ENCODE data around the gene PCNX1.
A peak's percentile ranks its signal among the peaks of the same experiment; 100 is the strongest.
"Not testable (repeated sequence)": the region's sequence is repeated elsewhere in the genome, so short reads cannot be mapped to it uniquely, and the experiment has no call there.

The PCNX1 gene

DNA sequence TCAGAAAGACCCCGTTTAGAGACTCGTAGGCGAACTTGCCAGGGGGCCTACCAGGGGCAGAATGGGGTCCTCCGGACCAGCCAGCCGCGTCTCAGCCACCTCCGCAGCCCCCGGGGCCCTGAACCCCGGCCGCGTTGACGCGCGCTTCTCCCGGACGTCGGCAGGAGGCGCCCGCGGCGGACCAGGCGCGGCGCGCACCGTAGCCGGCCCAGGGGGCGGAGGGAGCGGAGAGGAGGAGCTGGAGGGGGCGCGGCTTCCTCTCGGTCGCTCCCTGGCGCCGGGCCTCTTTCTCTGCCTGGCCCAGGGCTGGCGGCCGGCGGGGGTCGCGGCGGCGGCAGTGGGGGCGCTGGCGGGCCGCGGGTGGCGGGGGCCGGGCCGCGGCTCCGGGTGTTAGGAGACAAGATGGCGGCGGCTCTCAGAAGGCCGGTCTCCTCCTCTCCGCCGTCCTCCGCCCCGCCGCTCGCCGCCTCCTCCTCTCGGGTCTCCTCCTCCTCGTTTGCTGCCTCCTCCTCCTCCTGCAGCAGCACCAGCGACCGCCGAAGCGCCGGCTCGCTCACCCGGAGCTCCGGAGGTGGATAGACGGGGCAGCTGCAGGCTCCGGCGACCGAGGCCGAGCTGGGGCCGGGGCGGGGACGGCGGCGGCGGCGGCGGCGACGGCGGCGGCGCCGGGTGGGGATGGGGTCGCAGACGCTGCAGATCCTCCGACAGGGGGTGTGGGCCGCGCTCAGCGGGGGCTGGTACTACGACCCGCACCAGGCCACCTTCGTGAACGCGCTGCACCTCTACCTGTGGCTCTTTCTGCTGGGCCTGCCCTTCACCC, at the start of gene PCNX1:
Gene PCNX1, plus strand, starts transcription at position 284 of the 820 bp plus-strand sequence. Its CDS starts 392 bp downstream, at position 676.
- peak within 1 kb of the TSS; percentile 68; the same call in 1 of the 2 replicates for H3K27ac ChIP-seq
- no peaks in the 10 kb centered on the region for H3K36me3 ChIP-seq (ENCODE audit: insufficient read depth, low read length)
- peak within 1 kb of the TSS; percentile 91 for H3K9ac ChIP-seq (ENCODE audit: insufficient read length)
- DNase-seq (ENCODE audit: low read depth, low spot score) = no peak
- no peaks in the 10 kb centered on the region for H3K9me3 ChIP-seq (ENCODE audit: low read depth, low read length)
- TF ChIP-seq POLR2AphosphoS5 (IDR thresholded peaks at IDR 0.05; ENCODE audit: borderline replicate concordance, low read depth, low read length) (peak; percentile 13; the same call in 1 of the 2 replicates), EZH2 (IDR thresholded peaks at IDR 0.05) (no peak)
- H3K4me3 ChIP-seq = peak within 1 kb of the TSS; percentile 98

GRCh38 chr14:70857496-70857890, 49.8 kb upstream of the PCNX1 start:
- Histone ChIP-seq H3K27ac (0 out of 2 replicates have a peak overlapping the region, but pooled peaks have one; percentile 17), H3K4me3 (no peak overlapping the region), H3K9ac (ENCODE audit: insufficient read length) (no peak overlapping the region), H3K9me3 (ENCODE audit: low read depth, low read length) (no peaks in the 10 kb centered on the region), H3K36me3 (ENCODE audit: insufficient read depth, low read length) (no peaks in the 10 kb centered on the region)
- TF ChIP-seq FOXP2 (optimal IDR thresholded peaks at IDR 0.05; ENCODE audit: control extremely low read depth, extremely low read length, insufficient read depth) (no peak), POLR2AphosphoS5 (IDR thresholded peaks at IDR 0.05; ENCODE audit: borderline replicate concordance, low read depth, low read length) (no peak), EZH2 (IDR thresholded peaks at IDR 0.05) (no peak)
- no peak for DNase-seq (ENCODE audit: low read depth, low spot score)

- no peak overlapping the region for H3K9ac ChIP-seq (ENCODE audit: insufficient read length)
- peak overlapping the region; percentile 99 for H3K27ac ChIP-seq
These were observed 48.6 kb upstream of the PCNX1 start for GRCh38 chr14:70858641-70859040.

GRCh38 chr14:70866992-70867391, 40.3 kb upstream of the PCNX1 start:
- H3K9ac ChIP-seq (ENCODE audit: insufficient read length); H3K27ac ChIP-seq; H3K36me3 ChIP-seq (ENCODE audit: insufficient read depth, low read length); H3K9me3 ChIP-seq (ENCODE audit: low read depth, low read length); H3K4me3 ChIP-seq; DNase-seq (ENCODE audit: low read depth, low spot score): not testable (repeated sequence)

More at GRCh38 chr14:70858641-70859040, 48.6 kb upstream of the PCNX1 start:
- TF ChIP-seq POLR2AphosphoS5 (IDR thresholded peaks at IDR 0.05; ENCODE audit: borderline replicate concordance, low read depth, low read length) (no peak), EZH2 (IDR thresholded peaks at IDR 0.05) (no peak), FOXP2 (optimal IDR thresholded peaks at IDR 0.05; ENCODE audit: control extremely low read depth, extremely low read length, insufficient read depth) (no peak)
- Histone ChIP-seq H3K36me3 (ENCODE audit: insufficient read depth, low read length) (no peaks in the 10 kb centered on the region), H3K9me3 (ENCODE audit: low read depth, low read length) (no peaks in the 10 kb centered on the region), H3K4me3 (no peak overlapping the region)
- no peak for DNase-seq (ENCODE audit: low read depth, low spot score)

- TF ChIP-seq EZH2 (IDR thresholded peaks at IDR 0.05) = no peak
- TF ChIP-seq POLR2AphosphoS5 (IDR thresholded peaks at IDR 0.05; ENCODE audit: borderline replicate concordance, low read depth, low read length) = no peak
- no peak for TF ChIP-seq FOXP2 (optimal IDR thresholded peaks at IDR 0.05; ENCODE audit: control extremely low read depth, extremely low read length, insufficient read depth)
- Histone ChIP-seq H3K4me3 (no peak overlapping the region), H3K27ac (no peak overlapping the region), H3K9ac (ENCODE audit: insufficient read length) (no peak overlapping the region), H3K36me3 (ENCODE audit: insufficient read depth, low read length) (no peaks in the 10 kb centered on the region), H3K9me3 (ENCODE audit: low read depth, low read length) (peaks cover 7% of the 10 kb centered on the region; the same call in 1 of the 2 replicates)
- DNase-seq (ENCODE audit: low read depth, low spot score) = no peak
These were observed 36.3 kb upstream of the PCNX1 start for GRCh38 chr14:70871001-70871400.

DNA sequence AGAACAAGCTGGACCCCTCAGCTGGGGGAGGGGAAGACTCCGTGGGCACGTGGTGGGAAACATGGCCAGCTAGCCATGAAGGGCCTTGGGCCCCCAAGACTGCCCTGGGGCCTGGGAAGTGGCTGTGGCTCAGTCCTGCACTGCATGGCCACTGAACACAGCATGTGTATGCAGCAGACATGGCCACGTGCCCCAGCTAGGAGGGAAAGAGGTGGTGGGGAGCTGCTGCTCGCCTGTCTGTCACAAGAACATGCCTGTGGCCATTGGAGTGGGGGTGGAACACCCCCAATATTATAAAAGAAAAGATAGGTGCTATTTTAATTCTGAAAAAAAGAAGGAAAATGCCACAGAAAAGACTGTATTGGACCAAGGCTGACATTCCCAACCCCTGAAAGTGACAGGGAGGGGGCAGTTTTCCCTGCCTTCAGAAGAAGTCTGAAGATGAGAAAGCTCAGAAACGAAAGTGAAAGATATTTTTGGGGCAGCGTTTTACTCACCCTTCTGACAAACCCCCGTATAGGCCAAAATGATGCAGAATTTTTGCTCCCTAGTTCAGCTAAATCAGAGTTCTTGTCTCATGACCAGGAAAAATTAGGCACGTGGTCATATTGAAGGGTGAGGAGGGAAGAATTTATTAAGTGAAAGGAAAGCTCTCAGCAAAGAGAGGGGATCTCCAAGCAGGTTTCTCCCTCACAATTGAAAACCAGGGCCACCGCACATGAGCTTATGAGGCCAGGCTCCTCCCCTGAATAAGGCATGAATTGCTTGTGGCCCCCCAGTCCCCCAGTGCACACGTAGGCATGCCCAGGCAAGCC, 35.2 kb upstream of the PCNX1 start:
- no peak overlapping the region for H3K27ac ChIP-seq
- no peak overlapping the region for H3K9ac ChIP-seq (ENCODE audit: insufficient read length)

GRCh38 chr14:70872678-70873020, 34.6 kb upstream of the PCNX1 start:
- H3K4me3 ChIP-seq = no peak overlapping the region
- no peak overlapping the region for H3K27ac ChIP-seq
- H3K9ac ChIP-seq (ENCODE audit: insufficient read length) = no peak overlapping the region
- H3K9me3 ChIP-seq (ENCODE audit: low read depth, low read length) = peaks cover 4% of the 10 kb centered on the region; the same call in 1 of the 2 replicates
- H3K36me3 ChIP-seq (ENCODE audit: insufficient read depth, low read length) = no peaks in the 10 kb centered on the region
- no peak for DNase-seq (ENCODE audit: low read depth, low spot score)
- TF ChIP-seq EZH2 (IDR thresholded peaks at IDR 0.05) = no peak

More for the DNA sequence above, 35.2 kb upstream of the PCNX1 start:
- DNase-seq (ENCODE audit: low read depth, low spot score) = no peak
- no peak for TF ChIP-seq EZH2 (IDR thresholded peaks at IDR 0.05)
- no peak for TF ChIP-seq POLR2AphosphoS5 (IDR thresholded peaks at IDR 0.05; ENCODE audit: borderline replicate concordance, low read depth, low read length)
- peaks cover 6% of the 10 kb centered on the region; the same call in 1 of the 2 replicates for H3K9me3 ChIP-seq (ENCODE audit: low read depth, low read length)
- no peaks in the 10 kb centered on the region for H3K36me3 ChIP-seq (ENCODE audit: insufficient read depth, low read length)
- no peak overlapping the region for H3K4me3 ChIP-seq

- TF ChIP-seq EZH2 (IDR thresholded peaks at IDR 0.05) (no peak), FOXP2 (optimal IDR thresholded peaks at IDR 0.05; ENCODE audit: control extremely low read depth, extremely low read length, insufficient read depth) (no peak), POLR2AphosphoS5 (IDR thresholded peaks at IDR 0.05; ENCODE audit: borderline replicate concordance, low read depth, low read length) (no peak)
- no peak for DNase-seq (ENCODE audit: low read depth, low spot score)
- no peak overlapping the region for H3K4me3 ChIP-seq
- no peaks in the 10 kb centered on the region for H3K36me3 ChIP-seq (ENCODE audit: insufficient read depth, low read length)
- peaks cover 4% of the 10 kb centered on the region; the same call in 1 of the 2 replicates for H3K9me3 ChIP-seq (ENCODE audit: low read depth, low read length)
- H3K9ac ChIP-seq (ENCODE audit: insufficient read length) = no peak overlapping the region
- H3K27ac ChIP-seq = no peak overlapping the region
These were observed 33.6 kb upstream of the PCNX1 start for GRCh38 chr14:70873627-70874026.

- not testable (repeated sequence) for H3K4me3 ChIP-seq; H3K9ac ChIP-seq (ENCODE audit: insufficient read length); H3K36me3 ChIP-seq (ENCODE audit: insufficient read depth, low read length); DNase-seq (ENCODE audit: low read depth, low spot score); H3K9me3 ChIP-seq (ENCODE audit: low read depth, low read length); H3K27ac ChIP-seq
These were observed 31.3 kb upstream of the PCNX1 start for GRCh38 chr14:70875811-70876460.

Measured in SK-N-MC (cell line).